ENCODE data around the gene TSHZ3. TPM values are rescaled to one million over a fixed set of nuclear protein-coding genes. Genes with fewer than 3 reads are reported as not detected.
A peak's percentile ranks its signal among the peaks of the same experiment; 100 is the strongest.

TSHZ3 gene
- polyA plus RNA-seq, 1 donor from 2014 or later = not detected

DNA sequence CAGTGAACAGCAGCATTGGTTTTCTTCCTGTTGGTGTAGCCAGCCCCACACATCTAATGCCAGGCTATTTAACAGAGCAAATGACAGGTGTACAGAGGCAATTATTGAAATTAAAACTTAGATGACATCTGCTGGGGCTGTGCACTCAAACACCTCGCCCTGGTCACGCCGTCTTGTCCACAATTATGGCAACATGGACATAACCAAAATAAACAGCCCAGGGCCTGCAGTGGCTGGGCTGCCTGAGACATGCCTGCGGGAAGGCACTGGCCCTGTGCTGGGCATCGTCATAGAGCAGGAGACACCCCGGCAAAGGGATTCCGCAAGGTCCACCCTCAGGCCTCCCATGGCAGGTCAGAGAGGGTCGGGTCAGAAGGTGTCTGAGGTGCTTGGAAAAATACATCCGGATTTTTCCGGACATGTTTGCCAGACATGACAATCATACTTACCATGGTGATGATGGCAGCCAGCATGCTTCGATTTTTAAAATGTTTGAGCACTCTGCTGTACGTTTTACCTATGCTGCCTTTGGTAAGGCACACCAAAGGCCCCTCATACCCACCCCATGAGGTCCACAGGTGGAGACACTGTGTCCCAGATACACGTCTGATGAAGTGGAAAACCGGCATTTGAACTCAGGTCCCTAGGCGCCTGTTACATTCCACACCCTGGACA, 47.8 kb downstream of the TSHZ3 start:
- Mint-ChIP-seq H3K36me3 (no peaks in the 10 kb centered on the region), H3K27ac (no peak overlapping the region), H3K27me3 (no peaks in the 10 kb centered on the region), H3K4me3 (no peak overlapping the region), H3K4me1 (no peaks in the 10 kb centered on the region), H3K9me3 (peaks cover 0 to 2% (median 0%) of the 10 kb centered on the region in 3 donors)

DNA sequence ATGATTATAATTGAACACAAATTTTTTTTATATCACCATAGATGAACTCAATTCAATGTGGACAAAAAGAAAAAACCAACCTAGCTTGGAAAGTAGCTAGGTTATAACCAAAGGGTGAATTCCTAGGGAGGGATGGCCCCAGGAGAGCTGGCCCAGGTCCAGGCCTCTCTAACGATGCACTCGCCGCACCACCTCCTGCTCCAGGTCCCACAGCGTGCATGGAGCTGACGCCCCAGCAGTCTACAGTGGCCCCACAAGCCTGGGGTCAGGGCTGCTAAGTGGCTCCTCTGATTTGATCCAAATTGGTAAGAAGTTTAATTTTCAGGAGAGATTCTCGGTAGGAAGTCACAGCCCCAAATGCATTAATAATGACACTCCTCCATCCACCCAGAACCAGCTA, 48.8 kb downstream of the TSHZ3 start:
- H3K27ac Mint-ChIP-seq = no peak overlapping the region
- no peak overlapping the region for H3K4me3 Mint-ChIP-seq
- peaks cover 0 to 1% (median 0%) of the 10 kb centered on the region in 3 donors for H3K9me3 Mint-ChIP-seq
- H3K4me1 Mint-ChIP-seq = no peaks in the 10 kb centered on the region
- H3K36me3 Mint-ChIP-seq = no peaks in the 10 kb centered on the region
- no peaks in the 10 kb centered on the region for H3K27me3 Mint-ChIP-seq

DNA sequence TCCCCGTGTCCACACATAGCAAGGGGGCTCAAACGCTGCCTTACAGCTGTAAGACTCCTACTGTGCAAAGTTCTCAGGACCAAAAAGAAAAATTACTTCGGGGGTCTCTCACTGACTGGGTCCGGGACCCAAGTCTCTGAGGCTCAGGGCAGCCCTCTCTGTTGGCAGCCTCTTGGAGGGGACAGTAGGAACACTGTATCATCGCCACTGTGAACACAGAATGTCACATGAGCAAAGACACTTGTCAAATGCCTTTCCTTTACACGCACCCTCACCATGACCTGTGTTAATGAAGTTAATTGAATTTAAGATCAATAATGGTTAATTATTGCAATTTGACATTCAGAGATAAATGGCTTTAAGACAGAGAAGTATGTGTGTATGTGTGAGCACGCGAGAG, 49.6 kb downstream of the TSHZ3 start:
- H3K36me3 Mint-ChIP-seq = no peaks in the 10 kb centered on the region
- no peaks in the 10 kb centered on the region for H3K4me1 Mint-ChIP-seq
- no peaks in the 10 kb centered on the region for H3K27me3 Mint-ChIP-seq
- no peak overlapping the region for H3K27ac Mint-ChIP-seq
- no peak overlapping the region for H3K4me3 Mint-ChIP-seq
- H3K9me3 Mint-ChIP-seq = peaks cover 0 to 3% (median 0%) of the 10 kb centered on the region in 3 donors

DNA sequence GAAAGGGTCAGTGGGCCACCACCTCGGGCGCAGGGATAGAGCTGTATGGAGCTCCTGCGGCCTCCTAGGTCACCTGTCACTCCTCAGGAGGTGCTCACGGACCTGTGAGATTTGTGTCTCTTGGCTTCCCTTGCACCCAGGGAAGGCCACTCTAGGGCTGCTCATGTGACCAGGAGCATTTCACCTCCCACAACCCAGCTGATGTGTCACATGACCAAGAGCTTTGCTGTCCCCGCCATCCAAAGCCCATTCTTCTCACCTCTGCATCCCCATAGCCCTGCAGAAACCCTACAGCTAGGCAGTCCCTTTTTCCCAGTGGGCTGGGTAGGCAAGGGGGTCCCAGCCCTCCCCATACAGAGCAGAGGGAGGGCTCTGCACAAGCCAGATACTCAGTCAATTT, 51.2 kb downstream of the TSHZ3 start:
- H3K27me3 Mint-ChIP-seq = no peaks in the 10 kb centered on the region
- H3K9me3 Mint-ChIP-seq = peaks cover 0 to 8% (median 7%) of the 10 kb centered on the region in 3 donors
- H3K27ac Mint-ChIP-seq = peak overlapping the region in 1 of 3 donors; percentile 31
- H3K4me3 Mint-ChIP-seq = peak overlapping the region in 1 of 4 donors; percentile 66
- no peaks in the 10 kb centered on the region for H3K4me1 Mint-ChIP-seq
- no peaks in the 10 kb centered on the region for H3K36me3 Mint-ChIP-seq

DNA sequence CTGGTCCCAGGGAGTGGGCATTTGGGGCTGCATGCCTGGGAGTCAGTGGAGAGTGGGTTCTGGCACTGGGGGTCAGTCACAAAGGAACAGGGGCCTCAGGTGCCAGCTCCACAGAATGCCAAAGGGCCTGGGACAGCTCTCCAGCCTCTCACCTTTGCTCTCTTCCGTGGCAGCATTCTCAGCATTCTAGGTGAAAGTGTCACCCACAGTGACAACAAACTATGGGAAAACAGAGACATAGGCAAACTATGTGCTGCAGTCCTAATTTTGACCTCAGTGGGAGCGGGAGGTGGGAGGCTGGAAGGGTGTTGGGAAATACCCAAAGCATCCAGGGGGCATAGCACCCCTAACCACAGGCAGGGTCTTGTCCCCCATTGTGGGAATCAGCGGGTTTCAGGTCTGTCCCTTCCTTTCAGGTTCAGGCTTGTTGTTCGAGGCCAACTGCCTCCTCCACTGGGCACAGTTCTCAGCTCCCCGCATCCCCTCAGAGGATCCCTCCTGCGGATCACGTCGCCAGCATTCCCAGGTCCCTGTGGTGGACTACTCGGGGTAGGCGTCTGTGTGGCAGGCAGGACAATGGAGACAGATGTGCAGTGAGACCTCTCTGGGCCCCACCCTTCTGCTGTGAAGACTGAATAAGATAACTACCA, 52.4 kb downstream of the TSHZ3 start:
- H3K27me3 Mint-ChIP-seq = no peaks in the 10 kb centered on the region
- H3K27ac Mint-ChIP-seq = no peak overlapping the region
- peaks cover 0 to 12% (median 8%) of the 10 kb centered on the region in 3 donors for H3K9me3 Mint-ChIP-seq
- H3K36me3 Mint-ChIP-seq = no peaks in the 10 kb centered on the region
- H3K4me1 Mint-ChIP-seq = no peaks in the 10 kb centered on the region
- no peak overlapping the region for H3K4me3 Mint-ChIP-seq

DNA sequence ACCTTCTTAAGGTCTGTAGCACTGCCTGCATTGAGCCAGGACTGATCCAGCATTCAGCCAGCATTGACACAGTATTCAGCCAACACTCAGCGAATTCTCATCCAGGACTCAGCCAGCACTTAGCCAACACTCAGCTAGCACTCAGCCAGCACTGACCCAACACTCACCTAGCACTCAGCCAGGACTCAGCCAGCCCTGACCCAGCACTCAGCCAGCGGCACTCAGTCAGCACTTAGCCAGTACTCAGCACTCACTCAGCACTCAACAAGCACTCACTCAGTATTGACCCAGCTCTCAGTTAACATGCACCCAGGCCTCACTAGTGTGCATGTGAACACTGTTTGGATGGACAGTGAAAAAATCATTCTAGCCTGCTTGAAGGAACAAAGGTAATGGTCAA, 55.0 kb downstream of the TSHZ3 start:
- H3K27me3 Mint-ChIP-seq = no peaks in the 10 kb centered on the region
- H3K4me3 Mint-ChIP-seq = no peak overlapping the region
- no peak overlapping the region for H3K27ac Mint-ChIP-seq
- no peaks in the 10 kb centered on the region for H3K36me3 Mint-ChIP-seq
- H3K9me3 Mint-ChIP-seq = peaks cover 0 to 13% (median 8%) of the 10 kb centered on the region in 3 donors
- no peaks in the 10 kb centered on the region for H3K4me1 Mint-ChIP-seq

DNA sequence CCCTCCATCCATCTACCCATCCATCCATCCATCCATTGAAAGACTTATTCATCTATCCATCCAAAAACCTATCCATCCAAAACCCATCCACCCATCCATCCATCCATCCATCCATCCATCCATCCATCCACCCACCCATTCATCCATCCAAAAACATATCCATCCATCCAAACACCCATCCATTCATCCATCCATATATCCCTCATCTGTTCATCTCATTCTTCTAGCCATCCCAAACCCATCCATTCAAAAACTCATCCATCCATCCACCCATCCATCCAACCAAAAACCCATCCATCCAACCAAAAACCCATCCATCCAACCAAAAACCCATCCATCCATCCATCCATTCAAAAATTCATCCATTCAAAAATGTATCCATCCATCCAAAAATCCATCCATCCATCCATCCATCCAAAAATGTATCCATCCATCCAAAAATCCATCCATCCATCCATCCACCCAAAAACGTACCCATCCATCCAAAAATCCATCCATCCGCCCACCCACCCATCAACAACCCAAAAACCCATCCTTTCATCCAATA, 56.5 kb downstream of the TSHZ3 start:
- Mint-ChIP-seq H3K4me3 (no peak overlapping the region), H3K36me3 (no peaks in the 10 kb centered on the region), H3K4me1 (no peaks in the 10 kb centered on the region), H3K27ac (peak overlapping the region in 1 of 3 donors; percentile 82), H3K27me3 (no peaks in the 10 kb centered on the region), H3K9me3 (peaks cover 0 to 13% (median 8%) of the 10 kb centered on the region in 3 donors)

DNA sequence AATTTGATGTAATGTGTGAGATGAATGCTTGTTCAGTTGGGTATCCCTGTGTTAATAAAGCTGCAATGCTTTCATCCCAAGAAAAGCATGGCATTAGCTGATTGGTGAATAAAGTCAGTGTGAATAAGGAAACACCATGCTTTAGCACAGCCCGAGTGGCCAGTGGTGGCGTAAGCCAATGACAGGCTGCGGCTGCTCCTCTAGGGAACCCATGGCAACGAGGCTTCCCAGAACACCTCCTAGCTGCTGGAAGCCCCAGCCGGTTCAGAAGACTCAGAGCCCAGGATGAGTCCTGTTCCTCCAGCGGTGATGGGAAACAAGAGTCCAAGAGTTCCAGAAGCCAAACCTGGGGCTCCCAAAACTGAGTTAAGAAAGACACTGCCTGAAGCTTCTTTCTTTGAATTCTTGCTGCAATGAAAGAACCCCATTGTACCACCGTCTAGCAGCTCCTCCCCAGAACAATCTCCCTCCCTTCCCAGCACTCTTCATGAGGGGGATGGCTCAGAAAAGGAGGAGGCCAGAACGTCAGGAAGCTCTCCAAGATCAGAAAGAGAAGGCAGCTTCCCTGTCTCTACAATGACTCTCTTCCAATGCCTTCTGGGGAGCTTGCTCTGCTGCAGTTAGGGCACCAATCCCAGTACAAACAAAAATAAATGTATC, 58.2 kb downstream of the TSHZ3 start:
- Mint-ChIP-seq H3K4me3 (no peak overlapping the region), H3K9me3 (peaks cover 0 to 13% (median 8%) of the 10 kb centered on the region in 3 donors), H3K36me3 (no peaks in the 10 kb centered on the region), H3K27me3 (no peaks in the 10 kb centered on the region), H3K4me1 (peaks cover 0 to under 1% (median 0%) of the 10 kb centered on the region in 3 donors), H3K27ac (no peak overlapping the region)

DNA sequence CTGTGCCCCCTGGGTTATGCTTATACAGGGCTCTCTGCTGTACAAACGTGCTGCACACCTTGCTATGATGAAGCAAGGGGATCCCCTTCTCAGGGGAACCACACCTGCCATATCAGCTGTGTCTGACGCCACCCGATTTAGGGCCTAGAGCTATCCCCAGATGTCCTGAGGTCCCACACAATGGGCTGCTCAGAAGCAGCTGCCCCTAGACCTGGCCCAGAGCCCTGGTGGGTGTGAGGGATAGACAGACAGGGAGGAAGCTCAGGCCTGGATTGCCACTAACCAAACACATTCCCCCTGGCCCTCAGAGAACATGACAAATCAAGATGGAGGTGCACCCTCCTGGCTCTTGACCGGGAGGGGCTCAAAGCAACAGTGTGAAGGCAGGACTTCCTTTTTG, 59.3 kb downstream of the TSHZ3 start:
- H3K27ac Mint-ChIP-seq = no peak overlapping the region
- peaks cover 0 to 10% (median 8%) of the 10 kb centered on the region in 3 donors for H3K9me3 Mint-ChIP-seq
- no peaks in the 10 kb centered on the region for H3K27me3 Mint-ChIP-seq
- peaks cover 0 to 2% (median 0%) of the 10 kb centered on the region in 3 donors for H3K4me1 Mint-ChIP-seq
- no peaks in the 10 kb centered on the region for H3K36me3 Mint-ChIP-seq
- no peak overlapping the region for H3K4me3 Mint-ChIP-seq

DNA sequence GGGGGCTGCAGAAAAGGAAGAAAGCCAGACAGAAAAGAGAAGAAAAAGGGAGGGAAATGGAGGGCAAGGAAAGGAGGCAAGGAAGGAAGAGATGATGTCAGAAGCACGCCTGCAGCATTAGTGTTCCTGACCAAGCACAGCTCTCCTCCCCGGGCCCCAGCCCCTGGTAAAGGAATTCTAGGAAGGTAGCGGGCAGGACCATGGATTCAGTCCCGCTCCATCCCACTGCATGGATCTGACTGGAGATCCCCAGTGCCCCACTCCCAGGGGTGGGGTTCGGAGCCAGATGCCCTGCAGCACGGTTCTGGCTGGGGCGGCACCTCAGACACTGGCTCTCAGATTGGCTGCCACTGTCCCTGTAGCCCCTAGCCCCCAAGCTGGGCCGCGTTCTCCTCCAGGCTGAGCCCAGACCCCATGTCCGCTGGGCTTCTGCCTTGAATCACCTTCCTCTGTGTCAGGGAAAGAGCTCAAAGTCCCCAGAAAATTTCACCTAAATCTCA, 59.8 kb downstream of the TSHZ3 start:
- H3K4me3 Mint-ChIP-seq = no peak overlapping the region
- peaks cover 0 to 2% (median 0%) of the 10 kb centered on the region in 3 donors for H3K4me1 Mint-ChIP-seq
- H3K36me3 Mint-ChIP-seq = no peaks in the 10 kb centered on the region
- peaks cover 0 to 10% (median 8%) of the 10 kb centered on the region in 3 donors for H3K9me3 Mint-ChIP-seq
- H3K27ac Mint-ChIP-seq = no peak overlapping the region
- H3K27me3 Mint-ChIP-seq = no peaks in the 10 kb centered on the region

DNA sequence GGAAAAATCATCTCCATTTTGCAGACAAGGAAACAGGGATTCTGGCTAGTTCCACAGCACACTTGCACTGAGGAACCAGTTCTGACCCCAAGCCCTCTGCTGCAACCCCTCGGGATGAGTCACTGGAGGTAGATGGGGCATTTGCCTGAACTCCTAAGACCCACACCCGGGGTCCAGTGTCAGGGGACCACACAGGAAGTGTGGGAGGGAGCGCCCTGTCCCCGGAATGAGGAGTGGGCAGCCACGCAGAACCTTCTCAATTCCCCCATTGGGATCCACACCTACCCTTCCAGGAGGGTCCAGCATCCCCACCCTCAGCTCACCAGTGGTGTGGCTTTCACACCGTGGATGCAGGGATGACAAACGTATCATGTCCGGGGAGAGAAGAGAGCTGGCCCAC, 62.7 kb downstream of the TSHZ3 start:
- H3K9me3 Mint-ChIP-seq = peaks cover 0 to 2% (median 0%) of the 10 kb centered on the region in 3 donors
- no peaks in the 10 kb centered on the region for H3K36me3 Mint-ChIP-seq
- H3K27ac Mint-ChIP-seq = no peak overlapping the region
- H3K4me1 Mint-ChIP-seq = peaks cover 0 to 2% (median 0%) of the 10 kb centered on the region in 3 donors
- H3K27me3 Mint-ChIP-seq = no peaks in the 10 kb centered on the region
- no peak overlapping the region for H3K4me3 Mint-ChIP-seq

DNA sequence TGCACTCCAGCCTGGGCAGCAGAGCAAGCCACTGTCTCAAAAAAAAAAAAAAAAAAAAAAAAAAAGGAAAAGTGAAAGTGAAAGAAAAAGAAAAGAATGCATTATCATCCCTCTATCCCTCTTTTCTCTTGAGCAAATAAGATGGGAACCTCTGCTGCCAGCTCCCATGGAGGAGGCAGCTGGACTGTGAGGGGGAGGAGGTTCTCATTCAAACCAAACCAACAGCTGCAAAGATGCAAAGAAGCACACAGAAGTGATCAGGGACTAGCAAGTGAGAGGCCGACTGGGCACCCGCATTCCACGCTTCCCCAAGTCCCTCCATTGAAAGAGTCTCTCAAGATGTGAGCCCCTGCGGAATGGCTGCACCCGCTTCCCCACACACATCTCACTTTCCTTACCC, 63.5 kb downstream of the TSHZ3 start:
- H3K27ac Mint-ChIP-seq = no peak overlapping the region
- peaks cover 0 to under 1% (median 0%) of the 10 kb centered on the region in 3 donors for H3K9me3 Mint-ChIP-seq
- no peaks in the 10 kb centered on the region for H3K27me3 Mint-ChIP-seq
- H3K4me1 Mint-ChIP-seq = peaks cover 0 to 2% (median 0%) of the 10 kb centered on the region in 3 donors
- peak overlapping the region in 1 of 4 donors; percentile 27 for H3K4me3 Mint-ChIP-seq
- H3K36me3 Mint-ChIP-seq = no peaks in the 10 kb centered on the region

DNA sequence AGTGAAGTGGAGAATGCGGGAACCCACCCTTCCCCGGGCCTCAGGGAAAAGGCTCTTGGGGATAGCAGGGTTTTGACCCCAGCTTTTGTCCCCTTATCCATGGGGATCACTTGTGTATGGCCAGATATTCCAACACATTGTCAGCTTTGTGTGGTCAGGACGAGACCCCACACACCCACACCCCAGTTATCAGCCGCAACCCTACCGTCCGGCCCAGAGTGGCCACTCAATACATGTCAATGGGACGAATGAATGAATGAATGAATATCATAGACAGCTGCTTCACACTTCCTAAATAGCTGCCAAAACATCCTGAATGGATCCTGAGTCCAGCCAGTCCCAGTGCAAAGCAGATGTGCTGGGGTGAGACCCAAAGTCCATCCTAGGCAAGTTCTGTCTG, 64.6 kb downstream of the TSHZ3 start:
- H3K4me1 Mint-ChIP-seq = peaks cover 0 to 2% (median 0%) of the 10 kb centered on the region in 3 donors
- no peaks in the 10 kb centered on the region for H3K36me3 Mint-ChIP-seq
- H3K4me3 Mint-ChIP-seq = no peak overlapping the region
- H3K27ac Mint-ChIP-seq = no peak overlapping the region
- H3K27me3 Mint-ChIP-seq = no peaks in the 10 kb centered on the region
- H3K9me3 Mint-ChIP-seq = no peaks in the 10 kb centered on the region

DNA sequence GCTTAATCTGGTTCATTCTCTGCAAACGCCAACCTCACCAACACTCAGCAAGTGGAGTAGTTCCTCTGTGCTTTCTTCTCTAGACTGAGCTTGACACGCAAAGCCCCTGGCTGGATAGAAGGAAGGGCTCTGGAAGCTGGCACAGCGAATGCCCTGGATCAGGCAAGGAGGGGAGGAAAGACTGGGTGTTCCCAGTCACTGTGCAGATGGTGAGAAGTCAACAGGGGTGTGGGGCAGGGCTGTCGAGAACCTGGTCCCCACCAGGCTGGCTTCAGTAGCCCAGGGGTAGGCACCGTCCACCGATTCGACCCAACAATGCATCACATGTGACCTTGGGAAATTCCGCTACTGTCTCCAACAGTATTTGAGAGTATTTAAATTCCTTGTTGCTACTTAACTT, 65.5 kb downstream of the TSHZ3 start:
- no peaks in the 10 kb centered on the region for H3K9me3 Mint-ChIP-seq
- H3K36me3 Mint-ChIP-seq = no peaks in the 10 kb centered on the region
- H3K4me1 Mint-ChIP-seq = peaks cover 0 to 2% (median 0%) of the 10 kb centered on the region in 3 donors
- no peaks in the 10 kb centered on the region for H3K27me3 Mint-ChIP-seq
- H3K4me3 Mint-ChIP-seq = no peak overlapping the region
- no peak overlapping the region for H3K27ac Mint-ChIP-seq

DNA sequence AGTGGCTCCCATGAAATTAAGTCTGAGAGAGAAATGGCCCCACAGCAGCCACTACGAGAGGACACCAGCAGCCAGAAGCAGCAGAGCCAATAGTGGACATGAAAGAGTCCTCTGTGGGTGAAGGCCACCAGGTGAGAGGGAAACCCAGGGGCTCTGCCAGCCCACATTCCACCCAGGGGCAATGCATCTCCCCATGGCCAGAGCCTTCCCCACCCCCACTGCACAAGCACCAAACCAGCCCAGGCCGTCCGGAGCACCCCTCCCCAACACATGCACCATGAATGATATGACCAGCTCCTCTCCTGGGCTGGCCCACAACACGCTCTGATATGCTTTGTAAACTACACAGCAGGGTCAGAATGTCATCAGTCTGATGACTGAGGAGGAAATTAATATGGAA, 66.9 kb downstream of the TSHZ3 start:
- H3K4me1 Mint-ChIP-seq = peaks cover 0 to 2% (median 0%) of the 10 kb centered on the region in 3 donors
- H3K36me3 Mint-ChIP-seq = no peaks in the 10 kb centered on the region
- no peak overlapping the region for H3K27ac Mint-ChIP-seq
- no peak overlapping the region for H3K4me3 Mint-ChIP-seq
- H3K27me3 Mint-ChIP-seq = no peaks in the 10 kb centered on the region
- no peaks in the 10 kb centered on the region for H3K9me3 Mint-ChIP-seq

All from IgD-negative memory B cell (primary cell).